ENCODE results near the gene INKA2. TPM values are rescaled to one million over a fixed set of nuclear protein-coding genes. Genes with fewer than 3 reads are reported as not detected.

The INKA2 gene
- total RNA-seq, 1 experiment from 2014 or later, result 0.62 TPM

DNA sequence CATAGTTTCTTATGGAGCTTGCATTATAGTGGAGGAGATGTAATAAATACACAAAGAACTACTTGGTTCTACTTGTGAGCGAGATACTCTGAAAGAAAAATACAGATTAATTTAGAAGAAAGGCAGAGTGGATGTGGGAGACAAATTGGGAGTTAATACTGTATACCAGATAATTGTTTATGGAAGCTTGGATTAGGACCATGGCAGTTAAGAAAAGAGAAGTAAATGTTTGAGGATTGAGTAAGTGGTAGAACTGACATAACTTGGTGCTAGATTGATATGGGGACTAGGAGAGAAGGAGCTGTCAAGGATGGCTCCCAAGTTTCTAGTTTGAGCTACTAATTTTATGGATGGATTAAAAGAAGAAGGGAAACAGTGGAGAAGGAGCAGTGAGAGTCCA, 47.3 kb downstream of the INKA2 start:
- Histone ChIP-seq H3K9me3 (ENCODE audit: low read depth, low read length, poor library complexity, severe bottlenecking) (no peaks in the 10 kb centered on the region), H3K27me3 (replicated peaks; ENCODE audit: insufficient read depth, low read depth, low read length, poor library complexity) (no peaks in the 10 kb centered on the region), H3K27ac (ENCODE audit: low read depth, low read length, poor library complexity, severe bottlenecking) (no peak overlapping the region), H3K4me1 (ENCODE audit: insufficient read depth, low read length, poor library complexity, severe bottlenecking) (peaks cover 9% of the 10 kb centered on the region), H3K4me3 (ENCODE audit: low read depth, low read length, poor library complexity, severe bottlenecking) (no peak overlapping the region), H3K36me3 (ENCODE audit: insufficient read depth, low read length, poor library complexity, severe bottlenecking) (no peaks in the 10 kb centered on the region)
- ChIA-PET POLR2A (ENCODE audit: low non-redundant PET) (no interaction called here), CTCF (no interaction called here)
- BruUV-seq (replicated peaks), result no TSS peak
- TF ChIP-seq, protein P1, sequence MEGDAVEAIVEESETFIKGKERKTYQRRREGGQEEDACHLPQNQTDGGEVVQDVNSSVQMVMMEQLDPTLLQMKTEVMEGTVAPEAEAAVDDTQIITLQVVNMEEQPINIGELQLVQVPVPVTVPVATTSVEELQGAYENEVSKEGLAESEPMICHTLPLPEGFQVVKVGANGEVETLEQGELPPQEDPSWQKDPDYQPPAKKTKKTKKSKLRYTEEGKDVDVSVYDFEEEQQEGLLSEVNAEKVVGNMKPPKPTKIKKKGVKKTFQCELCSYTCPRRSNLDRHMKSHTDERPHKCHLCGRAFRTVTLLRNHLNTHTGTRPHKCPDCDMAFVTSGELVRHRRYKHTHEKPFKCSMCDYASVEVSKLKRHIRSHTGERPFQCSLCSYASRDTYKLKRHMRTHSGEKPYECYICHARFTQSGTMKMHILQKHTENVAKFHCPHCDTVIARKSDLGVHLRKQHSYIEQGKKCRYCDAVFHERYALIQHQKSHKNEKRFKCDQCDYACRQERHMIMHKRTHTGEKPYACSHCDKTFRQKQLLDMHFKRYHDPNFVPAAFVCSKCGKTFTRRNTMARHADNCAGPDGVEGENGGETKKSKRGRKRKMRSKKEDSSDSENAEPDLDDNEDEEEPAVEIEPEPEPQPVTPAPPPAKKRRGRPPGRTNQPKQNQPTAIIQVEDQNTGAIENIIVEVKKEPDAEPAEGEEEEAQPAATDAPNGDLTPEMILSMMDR (conservative IDR thresholded peaks at IDR 0.05; ENCODE audit: low read depth, low read length), result no peak
- TF ChIP-seq EZH2 (IDR thresholded peaks at IDR 0.05; ENCODE audit: borderline replicate concordance, low read depth, low read length, poor library complexity, severe bottlenecking), result no peak
- intact Hi-C loops (cut with micrococcal nuclease; ENCODE audit: unreplicated experiment), result no loop called here
- DNase-seq (ENCODE audit: low spot score), result no peak

DNA sequence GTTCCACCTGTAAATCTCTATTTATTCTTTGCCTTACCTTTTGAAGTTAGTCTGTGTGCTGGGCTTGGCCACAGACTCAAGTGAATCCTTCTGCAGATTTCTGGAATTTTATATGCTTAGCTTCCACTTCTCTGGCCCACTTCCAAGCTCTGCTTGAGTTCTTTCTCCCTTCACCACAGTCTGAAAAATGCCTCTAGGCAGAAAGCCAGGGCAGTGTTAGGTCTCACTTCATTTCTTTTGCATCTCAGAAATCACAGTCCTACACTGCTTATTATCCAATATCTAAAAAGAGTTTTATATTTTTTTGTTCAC, 48.9 kb downstream of the INKA2 start:
- CTCF ChIA-PET, result interaction anchor here (0.5 to 0.9 kb wide), 2 partner anchors 25 to 28 kb away, joined by 3 to 11 read pairs; no protein-coding TSS in a partner anchor
- peak; percentile 92 for DNase-seq (ENCODE audit: low spot score)
- Histone ChIP-seq H3K36me3 (ENCODE audit: insufficient read depth, low read length, poor library complexity, severe bottlenecking) (no peaks in the 10 kb centered on the region), H3K9me3 (ENCODE audit: low read depth, low read length, poor library complexity, severe bottlenecking) (no peaks in the 10 kb centered on the region), H3K27me3 (replicated peaks; ENCODE audit: insufficient read depth, low read depth, low read length, poor library complexity) (no peaks in the 10 kb centered on the region), H3K4me1 (ENCODE audit: insufficient read depth, low read length, poor library complexity, severe bottlenecking) (peaks cover 9% of the 10 kb centered on the region), H3K4me3 (ENCODE audit: low read depth, low read length, poor library complexity, severe bottlenecking) (no peak overlapping the region), H3K27ac (ENCODE audit: low read depth, low read length, poor library complexity, severe bottlenecking) (peak overlapping the region; percentile 0)
- no peak for TF ChIP-seq EZH2 (IDR thresholded peaks at IDR 0.05; ENCODE audit: borderline replicate concordance, low read depth, low read length, poor library complexity, severe bottlenecking)
- TF ChIP-seq, protein P1 (conservative IDR thresholded peaks at IDR 0.05; ENCODE audit: low read depth, low read length), result no peak
- BruUV-seq (replicated peaks), result no TSS peak
- intact Hi-C loops (cut with micrococcal nuclease; ENCODE audit: unreplicated experiment), result no loop called here
- POLR2A ChIA-PET (ENCODE audit: low non-redundant PET), result no interaction called here

Other genes with a start within 250 kb of the INKA2 start
- not detected in 2 replicates for gene ADORA3, start 235.8 kb downstream of the INKA2 start, total RNA-seq (2021)
- gene TMIGD3, start 235.8 kb downstream of the INKA2 start, total RNA-seq (2021), result not detected in 2 replicates
- gene RAP1A, start 119.6 kb downstream of the INKA2 start, total RNA-seq (2021), result 50.9 and 52.8 TPM in 2 replicates
- 22.8 and 26.1 TPM in 2 replicates for gene DDX20, start 16.5 kb upstream of the INKA2 start, total RNA-seq (2021)

Data from A673 (cell line).